Testis (tissue), 2 donors: ENCODE data around the gene SSBP3.

ENCODE experiments used
- POLR2A ChIP-seq: fragments of 450-650 bp; IDR thresholded peaks from one replicate; pipeline ENCODE4 v1.6.1; 2017; ENCODE audit warnings: antibody characterized with exemption, mild to moderate bottlenecking, moderate library complexity
- TF ChIP-seq, protein P1 (sequence below), 3 experiments: fragments of 450-650 bp in 2 of 3; fragments of 200-600 bp in 1 of 3; sonication (generic) in 1 of 3; IDR thresholded peaks; one replicate each; pipeline ENCODE4 v1.5.1; 2016 to 2019; ENCODE audit warnings: antibody characterized with exemption in 3 of 3, mild to moderate bottlenecking in 2 of 3, moderate library complexity in 1 of 3

- TF ChIP-seq, protein P1, sequence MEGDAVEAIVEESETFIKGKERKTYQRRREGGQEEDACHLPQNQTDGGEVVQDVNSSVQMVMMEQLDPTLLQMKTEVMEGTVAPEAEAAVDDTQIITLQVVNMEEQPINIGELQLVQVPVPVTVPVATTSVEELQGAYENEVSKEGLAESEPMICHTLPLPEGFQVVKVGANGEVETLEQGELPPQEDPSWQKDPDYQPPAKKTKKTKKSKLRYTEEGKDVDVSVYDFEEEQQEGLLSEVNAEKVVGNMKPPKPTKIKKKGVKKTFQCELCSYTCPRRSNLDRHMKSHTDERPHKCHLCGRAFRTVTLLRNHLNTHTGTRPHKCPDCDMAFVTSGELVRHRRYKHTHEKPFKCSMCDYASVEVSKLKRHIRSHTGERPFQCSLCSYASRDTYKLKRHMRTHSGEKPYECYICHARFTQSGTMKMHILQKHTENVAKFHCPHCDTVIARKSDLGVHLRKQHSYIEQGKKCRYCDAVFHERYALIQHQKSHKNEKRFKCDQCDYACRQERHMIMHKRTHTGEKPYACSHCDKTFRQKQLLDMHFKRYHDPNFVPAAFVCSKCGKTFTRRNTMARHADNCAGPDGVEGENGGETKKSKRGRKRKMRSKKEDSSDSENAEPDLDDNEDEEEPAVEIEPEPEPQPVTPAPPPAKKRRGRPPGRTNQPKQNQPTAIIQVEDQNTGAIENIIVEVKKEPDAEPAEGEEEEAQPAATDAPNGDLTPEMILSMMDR (IDR thresholded peaks at IDR 0.05) = no peak
- no peak for TF ChIP-seq POLR2A
These were observed 220.1 kb downstream of the SSBP3 start for GRCh38 chr1:54186056-54186455.
